ENCODE data around the gene CRELD2. TPM values are rescaled to one million over a fixed set of nuclear protein-coding genes. Genes with fewer than 3 reads are reported as not detected.

The CRELD2 gene
- total and polyA plus RNA-seq, 2 experiments from 2014 or later: 35.7 to 47.7 TPM

GRCh38 chr22:49951986-49952896, 33.8 kb downstream of the CRELD2 start:
- Mint-ChIP-seq H3K27me3 (ENCODE audit: insufficient read depth, low read depth, poor library complexity) (peaks cover 5% of the 10 kb centered on the region), H3K4me1 (peaks cover 4% of the 10 kb centered on the region; the same call in 2 of the 3 replicates), H3K36me3 (ENCODE audit: low read depth) (no peaks in the 10 kb centered on the region), H3K9me3 (no peaks in the 10 kb centered on the region), H3K27ac (no peak overlapping the region), H3K4me3 (no peak overlapping the region)
- Histone ChIP-seq H2AFZ (no peak overlapping the region), H3K9me2 (ENCODE audit: insufficient read depth) (no peaks in the 10 kb centered on the region), H3F3A (replicated peaks; ENCODE audit: low read depth) (no peaks in the 10 kb centered on the region), H4K20me1 (replicated peaks; ENCODE audit: insufficient read depth) (no peaks in the 10 kb centered on the region), H3K27ac (ENCODE audit: low read depth) (no peak overlapping the region), H3K79me2 (replicated peaks; ENCODE audit: insufficient read depth) (no peaks in the 10 kb centered on the region), H3K4me1 (ENCODE audit: insufficient read depth) (peaks cover 1% of the 10 kb centered on the region; the same call in 1 of the 2 replicates), H3K27me3 (ENCODE audit: insufficient read depth) (no peaks in the 10 kb centered on the region), H3K36me3 (ENCODE audit: insufficient read depth) (no peaks in the 10 kb centered on the region), H3K4me3 (no peak overlapping the region), H3K4me2 (no peak overlapping the region)
- no peak for ATAC-seq
- DNase-seq (ENCODE audit: low spot score): no peak
- TF ChIP-seq NANOG (IDR thresholded peaks at IDR 0.05; ENCODE audit: borderline replicate concordance): no peak
- TF ChIP-seq ZNF462 (CRISPR knock-in tag; IDR thresholded peaks at IDR 0.05): no peak
- TF ChIP-seq CREB1 (CRISPR knock-in tag; IDR thresholded peaks at IDR 0.05; ENCODE audit: low read depth): no peak
- no peak for TF ChIP-seq ZNF114 (CRISPR knock-in tag; IDR thresholded peaks at IDR 0.05)
- no peak for TF ChIP-seq ZNF331 (CRISPR knock-in tag; IDR thresholded peaks at IDR 0.05; ENCODE audit: low read depth)

Data from GM23338 (cell line).